Bronchus fibroblast of lung (primary cell): Measurements from ENCODE around the gene KLRC1. TPM values are rescaled to one million over a fixed set of nuclear protein-coding genes. Genes with fewer than 3 reads are reported as not detected.

ENCODE experiments used
- total RNA-seq: library from RNA; depleted of rRNA; stranded (reverse); fragments of >200 nt; gene quantifications from 2 replicates; pipeline ENCODE4 v1.2.3, GENCODE V29; 2015

KLRC1 gene
- total RNA-seq, result not detected in 2 replicates

DNA sequence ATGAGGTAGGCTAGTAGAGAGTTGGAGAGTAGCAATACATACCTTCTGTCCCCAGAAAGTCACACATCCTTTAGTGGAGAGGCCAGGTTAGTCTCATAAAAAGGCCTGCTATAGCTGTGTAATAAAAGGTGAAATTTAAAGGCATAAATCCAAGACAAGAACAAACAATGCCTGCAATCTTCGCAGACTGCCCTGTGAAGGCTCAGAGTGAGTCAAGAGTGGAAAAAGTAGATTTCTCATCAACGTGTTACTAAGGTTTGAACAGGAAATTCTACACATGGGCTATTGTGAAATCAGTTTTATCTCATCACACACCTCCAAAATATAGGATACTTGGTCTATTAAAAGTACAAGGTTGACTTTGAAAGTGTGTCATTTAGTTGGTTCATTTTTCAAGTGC, at the start of gene KLRC1:
Gene KLRC1 (minus strand): TSS at position 222 of the 400 bp plus-strand sequence. CDS start 2,221 bp downstream, outside the sequence.

DNA sequence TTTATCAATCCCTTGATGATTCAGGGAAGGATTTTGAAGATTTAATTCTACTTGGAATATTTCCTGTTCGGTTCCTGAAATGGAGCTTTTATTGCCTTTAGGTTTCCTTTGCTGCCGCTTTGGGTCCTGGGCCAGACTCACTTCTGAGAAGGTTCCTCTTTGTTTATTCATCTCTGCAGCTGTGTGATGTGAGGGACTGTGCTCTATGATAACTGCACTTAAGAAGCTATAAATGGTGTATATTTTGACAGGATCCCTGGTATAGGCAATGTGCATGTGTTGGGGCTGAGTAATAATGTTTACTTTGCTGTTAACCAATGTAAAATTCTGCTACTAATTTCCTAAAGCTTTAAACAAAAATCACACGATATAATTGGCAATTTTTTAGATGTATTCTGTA, 17.4 kb downstream of the KLRC1 start, which contains the start of gene KLRC2:
Gene KLRC2 (minus strand): TSS at position 195 of the 400 bp plus-strand sequence. CDS start 24 bp downstream, at position 171.

DNA sequence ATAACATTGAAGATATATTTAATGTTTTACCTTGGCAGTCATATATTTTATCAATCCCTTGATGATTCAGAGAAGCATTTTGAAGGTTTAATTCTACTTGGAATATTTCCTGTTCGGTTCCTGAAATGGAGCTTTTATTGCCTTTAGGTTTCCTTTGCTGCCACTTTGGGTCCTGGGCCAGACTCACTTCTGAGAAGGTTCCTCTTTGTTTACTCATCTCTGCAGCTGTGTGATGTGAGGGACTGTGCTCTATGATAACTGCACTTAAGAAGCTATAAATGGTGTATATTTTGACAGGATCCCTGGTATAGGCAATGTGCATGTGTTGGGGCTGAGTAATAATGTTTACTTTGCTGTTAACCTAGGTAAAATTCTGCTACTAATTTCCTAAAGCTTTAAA, 32.8 kb downstream of the KLRC1 start, which contains the start of gene KLRC3:
Gene KLRC3 (minus strand): TSS at position 262 of the 400 bp plus-strand sequence. CDS start 45 bp downstream, at position 217.

DNA sequence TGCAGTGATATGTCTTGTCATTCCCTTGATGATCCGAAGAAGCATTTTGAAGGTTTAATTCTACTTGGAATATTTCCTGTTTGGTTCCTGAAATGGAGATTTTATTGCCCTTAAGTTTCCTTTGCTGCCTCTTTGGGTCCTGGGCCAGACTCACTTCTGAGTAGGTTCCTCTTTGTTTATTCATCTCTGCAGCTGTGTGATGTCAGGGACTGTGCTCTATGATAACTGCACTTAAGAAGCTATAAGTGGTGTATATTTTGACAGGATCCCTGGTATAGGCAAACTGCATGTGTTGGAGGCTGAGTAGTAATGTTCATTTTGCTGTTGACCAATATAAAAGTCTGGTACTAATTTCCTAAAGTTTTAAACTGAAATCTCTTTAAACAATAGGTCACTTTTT, 43.8 kb downstream of the KLRC1 start, which contains the start of gene KLRC4:
Gene KLRC4 (minus strand): TSS at position 366 of the 400 bp plus-strand sequence. CDS start 182 bp downstream, at position 184.

Other genes with a start within 250 kb of the KLRC1 start
- 24.4 and 25.1 TPM in 2 replicates for gene GABARAPL1, start 240.5 kb downstream of the KLRC1 start, total RNA-seq
- gene KLRD1, start 145.5 kb downstream of the KLRC1 start, total RNA-seq, result not detected in 2 replicates
- not detected in 2 replicates for gene KLRK1, start 63.3 kb downstream of the KLRC1 start, total RNA-seq
- gene KLRC4, start 43.6 kb downstream of the KLRC1 start, total RNA-seq, result not detected in 2 replicates
- not detected in 2 replicates for gene KLRC3, start 32.8 kb downstream of the KLRC1 start, total RNA-seq
- not detected in 2 replicates for gene KLRC2, start 17.4 kb downstream of the KLRC1 start, total RNA-seq
- gene EIF2S3B, start 52.5 kb upstream of the KLRC1 start, total RNA-seq, result 0.30 and 0.50 TPM in 2 replicates
- gene MAGOHB, start 160.2 kb upstream of the KLRC1 start, total RNA-seq, result 21.1 and 26.1 TPM in 2 replicates
- under 0.01 TPM in 1 of 2 replicates, not detected in the other for gene STYK1, start 220.7 kb upstream of the KLRC1 start, total RNA-seq